ENCODE data around the gene UCKL1.

Gene UCKL1

DNA sequence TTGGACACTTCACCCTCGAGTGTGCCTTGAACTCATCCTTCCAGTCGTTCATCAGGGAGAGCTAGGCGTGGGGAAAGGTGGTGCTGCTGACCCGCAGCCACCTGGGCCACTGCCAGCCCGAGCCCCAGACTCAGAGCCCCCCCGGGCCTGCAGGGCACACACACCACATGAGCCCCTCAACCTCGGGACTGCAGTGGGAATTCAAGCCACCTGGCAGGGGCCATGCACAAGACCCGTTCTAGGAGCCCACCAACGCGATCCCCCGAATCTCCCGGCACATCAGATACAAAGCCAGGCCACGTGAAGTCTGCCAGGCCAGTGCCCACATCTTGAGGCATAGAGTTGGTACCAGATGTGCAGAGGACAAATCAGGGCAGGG, 10.7 kb upstream of the UCKL1 start:
- no peak overlapping the region for H3K4me3 ChIP-seq (ENCODE audit: low read length)
- TF ChIP-seq, protein P1, sequence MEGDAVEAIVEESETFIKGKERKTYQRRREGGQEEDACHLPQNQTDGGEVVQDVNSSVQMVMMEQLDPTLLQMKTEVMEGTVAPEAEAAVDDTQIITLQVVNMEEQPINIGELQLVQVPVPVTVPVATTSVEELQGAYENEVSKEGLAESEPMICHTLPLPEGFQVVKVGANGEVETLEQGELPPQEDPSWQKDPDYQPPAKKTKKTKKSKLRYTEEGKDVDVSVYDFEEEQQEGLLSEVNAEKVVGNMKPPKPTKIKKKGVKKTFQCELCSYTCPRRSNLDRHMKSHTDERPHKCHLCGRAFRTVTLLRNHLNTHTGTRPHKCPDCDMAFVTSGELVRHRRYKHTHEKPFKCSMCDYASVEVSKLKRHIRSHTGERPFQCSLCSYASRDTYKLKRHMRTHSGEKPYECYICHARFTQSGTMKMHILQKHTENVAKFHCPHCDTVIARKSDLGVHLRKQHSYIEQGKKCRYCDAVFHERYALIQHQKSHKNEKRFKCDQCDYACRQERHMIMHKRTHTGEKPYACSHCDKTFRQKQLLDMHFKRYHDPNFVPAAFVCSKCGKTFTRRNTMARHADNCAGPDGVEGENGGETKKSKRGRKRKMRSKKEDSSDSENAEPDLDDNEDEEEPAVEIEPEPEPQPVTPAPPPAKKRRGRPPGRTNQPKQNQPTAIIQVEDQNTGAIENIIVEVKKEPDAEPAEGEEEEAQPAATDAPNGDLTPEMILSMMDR (IDR thresholded peaks at IDR 0.05; ENCODE audit: insufficient read depth, low read depth, low read length, missing control alignments): no peak
- no peak for DNase-seq (ENCODE audit: low read depth)

DNA sequence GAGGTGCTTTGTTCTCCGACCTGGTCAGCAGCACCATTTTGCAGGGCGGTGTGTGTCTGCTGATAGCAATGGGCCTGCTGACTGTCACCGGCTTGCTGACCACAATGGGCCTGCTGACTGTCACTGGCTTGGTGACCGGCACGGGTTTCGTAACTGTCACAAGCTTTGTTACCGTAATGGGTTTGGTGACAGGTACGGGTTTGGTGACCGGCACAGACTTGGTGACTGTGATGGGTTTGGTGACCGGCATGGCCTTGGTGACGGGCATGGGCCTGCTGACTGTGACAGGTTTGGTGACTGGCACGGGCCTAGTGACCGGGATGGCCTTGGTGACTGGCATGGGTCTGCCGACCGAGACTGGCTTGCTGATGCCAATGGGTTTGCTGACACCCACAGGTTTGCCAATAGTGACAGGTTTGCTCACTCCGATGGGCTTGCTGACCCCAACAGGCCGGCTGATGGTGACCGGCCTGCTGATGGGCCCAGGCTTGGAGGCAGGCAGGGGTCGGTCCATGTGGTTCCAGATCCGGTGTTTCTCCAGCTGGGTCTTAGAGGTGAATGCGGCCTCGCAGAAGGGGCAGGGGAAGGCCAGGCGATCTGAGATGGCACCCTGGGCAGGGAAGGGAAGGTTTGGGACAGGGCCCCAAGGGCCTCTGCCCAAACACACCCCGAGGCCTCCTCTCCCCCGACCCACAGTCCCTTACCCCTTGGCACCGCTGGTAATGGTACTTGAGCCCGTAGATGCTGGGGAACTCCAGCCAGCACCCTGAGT, 10.1 kb upstream of the UCKL1 start:
- no peak for DNase-seq (ENCODE audit: low read depth)
- TF ChIP-seq, protein P1 (IDR thresholded peaks at IDR 0.05; ENCODE audit: insufficient read depth, low read depth, low read length, missing control alignments): no peak
- H3K4me3 ChIP-seq (ENCODE audit: low read length): no peak overlapping the region

DNA sequence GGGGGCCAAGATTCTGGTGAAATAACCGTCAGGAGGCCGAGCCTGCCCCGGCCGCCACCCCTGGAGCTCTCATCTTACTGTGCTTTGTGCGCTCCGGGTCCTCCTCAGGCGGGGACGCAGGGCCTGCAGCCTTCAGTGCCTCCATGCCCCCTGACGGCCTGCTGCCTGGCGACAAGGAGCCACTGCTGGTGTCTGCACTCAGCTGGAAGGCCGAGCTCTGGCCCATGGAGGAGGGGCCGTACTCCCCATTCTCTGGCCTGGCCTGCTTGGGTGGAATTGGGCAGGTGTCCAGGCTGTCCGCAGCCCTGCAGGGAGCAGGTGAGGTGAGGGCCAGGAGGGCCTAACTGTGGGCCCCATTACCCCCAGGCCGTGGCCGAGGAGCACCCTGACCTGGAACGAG, 8.2 kb upstream of the UCKL1 start:
- H3K4me3 ChIP-seq (ENCODE audit: low read length): no peak overlapping the region
- DNase-seq (ENCODE audit: low read depth): no peak
- TF ChIP-seq, protein P1 (IDR thresholded peaks at IDR 0.05; ENCODE audit: insufficient read depth, low read depth, low read length, missing control alignments): no peak

DNA sequence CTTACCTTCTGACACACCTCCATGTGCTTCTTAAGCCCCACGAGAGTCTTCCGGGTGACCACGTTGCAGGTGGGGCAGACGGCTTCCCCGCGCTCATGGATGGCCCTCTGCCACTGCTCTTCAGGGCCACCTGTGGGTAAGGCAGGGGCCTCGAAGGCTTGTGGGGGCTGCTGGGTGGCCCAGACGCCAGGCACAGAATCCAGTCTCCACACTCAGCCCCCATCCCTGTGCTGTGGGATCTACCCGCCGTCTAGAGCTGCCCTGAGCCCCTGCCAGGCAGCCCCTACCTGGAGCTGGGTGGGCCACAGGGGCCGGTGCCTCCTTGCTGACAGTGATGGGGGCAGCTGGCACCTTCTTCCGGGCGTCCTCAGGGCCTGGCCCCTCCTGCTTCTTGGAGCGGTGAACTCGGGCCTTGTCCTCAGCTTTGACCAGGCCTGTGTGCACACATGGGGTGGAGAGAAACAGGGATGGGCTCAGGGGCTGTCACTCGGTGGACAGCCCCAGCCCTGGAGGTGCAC, 7.6 kb upstream of the UCKL1 start:
- H3K4me3 ChIP-seq (ENCODE audit: low read length): no peak overlapping the region
- DNase-seq (ENCODE audit: low read depth): no peak
- TF ChIP-seq, protein P1 (IDR thresholded peaks at IDR 0.05; ENCODE audit: insufficient read depth, low read depth, low read length, missing control alignments): no peak

DNA sequence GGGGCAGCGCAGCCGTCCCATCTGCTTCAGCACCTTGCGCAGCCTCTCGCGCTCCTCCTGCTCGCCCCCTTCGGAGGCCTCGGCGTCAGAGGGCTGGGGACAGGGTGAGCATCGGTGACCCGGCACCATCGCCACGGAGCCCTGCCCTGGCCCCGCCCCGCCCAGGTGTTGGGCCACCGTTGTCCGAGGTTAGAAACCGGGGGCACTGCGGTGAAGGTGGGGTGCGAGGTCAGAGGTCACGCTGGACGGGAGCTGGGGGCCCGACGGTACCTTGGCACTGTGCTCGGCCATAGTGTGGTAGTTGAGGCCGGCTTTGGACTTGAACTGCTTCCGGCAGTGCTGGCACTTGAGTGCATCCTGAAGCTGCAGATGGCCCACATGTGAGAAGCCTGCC, 7.1 kb upstream of the UCKL1 start:
- no peak for DNase-seq (ENCODE audit: low read depth)
- no peak overlapping the region for H3K4me3 ChIP-seq (ENCODE audit: low read length)
- TF ChIP-seq, protein P1 (IDR thresholded peaks at IDR 0.05; ENCODE audit: insufficient read depth, low read depth, low read length, missing control alignments): no peak

DNA sequence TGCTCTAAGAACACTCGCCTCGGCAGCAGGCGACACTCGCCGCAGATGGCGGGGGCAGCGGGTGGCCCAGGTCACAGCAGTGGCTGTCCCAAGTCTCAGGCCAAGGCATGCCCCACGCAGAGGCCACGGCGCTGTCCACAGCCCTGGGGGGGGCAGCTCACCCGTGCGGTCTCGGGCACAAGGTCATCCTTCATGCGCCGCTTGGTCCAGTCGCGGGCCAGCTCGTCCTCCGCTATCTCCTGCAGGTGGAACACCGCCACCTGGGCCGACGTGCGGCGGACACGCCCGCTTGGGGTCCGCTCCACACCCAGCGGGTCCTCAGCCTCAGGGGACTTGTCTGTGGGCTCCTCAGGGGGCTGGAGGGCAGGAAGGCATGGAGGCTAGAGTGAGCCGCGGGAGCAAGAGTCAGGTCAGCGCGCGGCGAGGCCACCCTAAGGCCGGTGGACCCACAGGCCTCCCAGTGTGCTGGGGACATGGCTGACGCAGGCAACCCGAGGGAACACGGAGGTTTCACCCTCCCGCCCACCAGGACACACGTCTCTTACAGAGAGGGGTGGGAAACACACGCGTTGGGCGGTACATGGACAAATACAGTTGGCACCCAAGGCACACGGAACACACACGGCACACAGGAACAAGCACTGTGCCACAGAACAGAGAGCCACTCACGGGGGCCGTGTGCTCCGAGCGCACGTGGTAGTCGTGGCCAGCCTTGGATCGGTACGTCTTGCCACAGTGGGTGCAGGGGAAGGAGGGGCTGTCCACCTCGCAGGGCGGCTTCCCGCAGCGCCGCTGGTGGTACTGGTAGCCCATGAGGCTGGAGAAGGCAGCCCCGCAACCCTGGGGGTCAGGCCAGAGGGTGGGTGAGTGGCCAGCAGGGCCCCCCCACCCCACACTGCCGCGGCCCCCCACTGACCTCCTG, 6.5 kb upstream of the UCKL1 start:
- H3K4me3 ChIP-seq (ENCODE audit: low read length): no peak overlapping the region
- TF ChIP-seq, protein P1 (IDR thresholded peaks at IDR 0.05; ENCODE audit: insufficient read depth, low read depth, low read length, missing control alignments): no peak
- DNase-seq (ENCODE audit: low read depth): no peak

Data from epithelial cell of esophagus (primary cell).